ENCODE data around the gene NEK11.

DNA sequence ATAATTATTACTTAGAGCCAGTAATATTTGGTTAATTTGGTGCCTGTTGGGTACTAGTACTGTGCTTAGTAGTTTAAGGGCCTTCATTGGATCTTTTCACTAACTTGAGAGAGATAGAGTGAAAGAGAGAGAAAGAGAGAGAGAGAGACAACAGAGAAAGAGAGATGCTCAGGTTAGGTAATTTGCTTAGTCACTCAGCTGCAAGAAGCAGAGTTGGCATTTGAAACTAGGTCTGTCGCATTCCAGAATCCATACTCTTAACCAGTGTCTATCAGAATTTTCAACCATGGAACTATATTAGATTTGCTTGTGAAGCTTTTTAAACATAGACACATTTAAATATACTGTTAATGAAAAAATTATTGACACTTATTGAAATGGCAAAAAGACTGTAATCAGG, 323.8 kb downstream of the NEK11 start:
- no peak for TF ChIP-seq CTCF (IDR thresholded peaks at IDR 0.05)
- TF ChIP-seq EZH2phosphoT487 (IDR thresholded peaks at IDR 0.05), result no peak
- no peak for TF ChIP-seq EZH2 (IDR thresholded peaks at IDR 0.05)
